ENCODE data around the gene LGALSL.

LGALSL gene

GRCh38 chr2:64408031-64408430 lies 45.9 kb upstream of the LGALSL start:
- TF ChIP-seq TOX (CRISPR knock-in tag; IDR thresholded peaks at IDR 0.05; ENCODE audit: borderline replicate concordance) (no peak), PPARA (CRISPR knock-in tag; IDR thresholded peaks at IDR 0.05; ENCODE audit: borderline replicate concordance) (no peak), TSHZ2 (CRISPR knock-in tag; IDR thresholded peaks at IDR 0.05) (no peak), ZFP3 (CRISPR knock-in tag; IDR thresholded peaks at IDR 0.05) (no peak), ARNTL (CRISPR knock-in tag; IDR thresholded peaks at IDR 0.05; ENCODE audit: borderline replicate concordance, low read depth) (no peak), ZNF70 (CRISPR knock-in tag; IDR thresholded peaks at IDR 0.05) (no peak), ZC3H10 (CRISPR knock-in tag; IDR thresholded peaks at IDR 0.05) (no peak)
- ATAC-seq = no peak

- ATAC-seq = no peak
These were observed 43.3 kb upstream of the LGALSL start for GRCh38 chr2:64410671-64411070.

More at GRCh38 chr2:64410671-64411070, 43.3 kb upstream of the LGALSL start:
- no peak for TF ChIP-seq ISL1 (CRISPR knock-in tag; IDR thresholded peaks at IDR 0.05)
- TF ChIP-seq, protein P1, sequence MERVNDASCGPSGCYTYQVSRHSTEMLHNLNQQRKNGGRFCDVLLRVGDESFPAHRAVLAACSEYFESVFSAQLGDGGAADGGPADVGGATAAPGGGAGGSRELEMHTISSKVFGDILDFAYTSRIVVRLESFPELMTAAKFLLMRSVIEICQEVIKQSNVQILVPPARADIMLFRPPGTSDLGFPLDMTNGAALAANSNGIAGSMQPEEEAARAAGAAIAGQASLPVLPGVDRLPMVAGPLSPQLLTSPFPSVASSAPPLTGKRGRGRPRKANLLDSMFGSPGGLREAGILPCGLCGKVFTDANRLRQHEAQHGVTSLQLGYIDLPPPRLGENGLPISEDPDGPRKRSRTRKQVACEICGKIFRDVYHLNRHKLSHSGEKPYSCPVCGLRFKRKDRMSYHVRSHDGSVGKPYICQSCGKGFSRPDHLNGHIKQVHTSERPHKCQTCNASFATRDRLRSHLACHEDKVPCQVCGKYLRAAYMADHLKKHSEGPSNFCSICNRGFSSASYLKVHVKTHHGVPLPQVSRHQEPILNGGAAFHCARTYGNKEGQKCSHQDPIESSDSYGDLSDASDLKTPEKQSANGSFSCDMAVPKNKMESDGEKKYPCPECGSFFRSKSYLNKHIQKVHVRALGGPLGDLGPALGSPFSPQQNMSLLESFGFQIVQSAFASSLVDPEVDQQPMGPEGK (CRISPR knock-in tag; IDR thresholded peaks at IDR 0.05; ENCODE audit: borderline replicate concordance) = no peak
- no peak for TF ChIP-seq ZC3H10 (CRISPR knock-in tag; IDR thresholded peaks at IDR 0.05)
- no peak for TF ChIP-seq ZFP3 (CRISPR knock-in tag; IDR thresholded peaks at IDR 0.05)
- TF ChIP-seq RARB (CRISPR knock-in tag; IDR thresholded peaks at IDR 0.05) = no peak
- TF ChIP-seq TOX (CRISPR knock-in tag; IDR thresholded peaks at IDR 0.05; ENCODE audit: borderline replicate concordance) = no peak
- TF ChIP-seq ZFP30 (CRISPR knock-in tag; IDR thresholded peaks at IDR 0.05) = no peak
- no peak for TF ChIP-seq ARNTL (CRISPR knock-in tag; IDR thresholded peaks at IDR 0.05; ENCODE audit: borderline replicate concordance, low read depth)
- TF ChIP-seq, protein P2, sequence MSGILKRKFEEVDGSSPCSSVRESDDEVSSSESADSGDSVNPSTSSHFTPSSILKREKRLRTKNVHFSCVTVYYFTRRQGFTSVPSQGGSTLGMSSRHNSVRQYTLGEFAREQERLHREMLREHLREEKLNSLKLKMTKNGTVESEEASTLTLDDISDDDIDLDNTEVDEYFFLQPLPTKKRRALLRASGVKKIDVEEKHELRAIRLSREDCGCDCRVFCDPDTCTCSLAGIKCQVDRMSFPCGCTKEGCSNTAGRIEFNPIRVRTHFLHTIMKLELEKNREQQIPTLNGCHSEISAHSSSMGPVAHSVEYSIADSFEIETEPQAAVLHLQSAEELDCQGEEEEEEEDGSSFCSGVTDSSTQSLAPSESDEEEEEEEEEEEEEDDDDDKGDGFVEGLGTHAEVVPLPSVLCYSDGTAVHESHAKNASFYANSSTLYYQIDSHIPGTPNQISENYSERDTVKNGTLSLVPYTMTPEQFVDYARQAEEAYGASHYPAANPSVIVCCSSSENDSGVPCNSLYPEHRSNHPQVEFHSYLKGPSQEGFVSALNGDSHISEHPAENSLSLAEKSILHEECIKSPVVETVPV (CRISPR knock-in tag; IDR thresholded peaks at IDR 0.05) = no peak
- TF ChIP-seq TSHZ2 (CRISPR knock-in tag; IDR thresholded peaks at IDR 0.05) = no peak
- no peak for TF ChIP-seq BACH2 (CRISPR knock-in tag; IDR thresholded peaks at IDR 0.05; ENCODE audit: borderline replicate concordance)
- TF ChIP-seq SNAI2 (CRISPR knock-in tag; IDR thresholded peaks at IDR 0.05) = no peak
- no peak for TF ChIP-seq ZNF565 (CRISPR knock-in tag; conservative IDR thresholded peaks at IDR 0.05; ENCODE audit: low read depth)
- no peak for TF ChIP-seq OSR1 (CRISPR knock-in tag; IDR thresholded peaks at IDR 0.05)
- TF ChIP-seq ZNF8 (CRISPR knock-in tag; IDR thresholded peaks at IDR 0.05) = no peak
- no peak for TF ChIP-seq CREB5 (CRISPR knock-in tag; IDR thresholded peaks at IDR 0.05; ENCODE audit: low read depth)
- no peak for TF ChIP-seq ESRRG (CRISPR knock-in tag; IDR thresholded peaks at IDR 0.05)
- TF ChIP-seq TCF4 (CRISPR knock-in tag; IDR thresholded peaks at IDR 0.05; ENCODE audit: borderline replicate concordance) = no peak
